Endothelial cell (in vitro differentiated cells): ENCODE results near the gene CASP6. TPM values are rescaled to one million over a fixed set of nuclear protein-coding genes. Genes with fewer than 3 reads are reported as not detected.
A peak's percentile ranks its signal among the peaks of the same experiment; 100 is the strongest.

Experiments
- DNase-seq: peaks from one replicate; pipeline ENCODE4 v3.0.0; 2021; ENCODE audit warnings: low spot score
- H3K27ac Mint-ChIP-seq: one replicate; pipeline ENCODE4 v1.8.0; 2021; ENCODE audit warnings: mixed read lengths, inconsistent platforms; ENCODE audit not compliant: unreplicated experiment
- H3K27me3 Mint-ChIP-seq: one replicate; pipeline ENCODE4 v1.8.0; 2021; ENCODE audit warnings: mild to moderate bottlenecking, moderate library complexity, mixed read lengths, inconsistent platforms; ENCODE audit not compliant: unreplicated experiment
- H3K36me3 Mint-ChIP-seq: one replicate; pipeline ENCODE4 v1.8.0; 2021; ENCODE audit warnings: mild to moderate bottlenecking, low read depth, mixed read lengths, inconsistent platforms; ENCODE audit not compliant: unreplicated experiment
- H3K4me1 Mint-ChIP-seq: one replicate; pipeline ENCODE4 v1.8.0; 2021; ENCODE audit warnings: mild to moderate bottlenecking, mixed read lengths, inconsistent platforms; ENCODE audit not compliant: unreplicated experiment
- H3K4me3 Mint-ChIP-seq: one replicate; pipeline ENCODE4 v1.8.0; 2021; ENCODE audit warnings: mild to moderate bottlenecking, mixed read lengths, inconsistent platforms; ENCODE audit not compliant: unreplicated experiment
- H3K9me3 Mint-ChIP-seq: one replicate; pipeline ENCODE4 v1.8.0; 2021; ENCODE audit warnings: mixed read lengths, inconsistent platforms; ENCODE audit not compliant: unreplicated experiment
- CTCF ChIP-seq: fragments of 200-600 bp; sonication (generic); IDR thresholded peaks from one replicate; pipeline ENCODE4 v1.5.0; 2021; ENCODE audit warnings: antibody characterized with exemption; ENCODE audit not compliant: unreplicated experiment
- total RNA-seq: library from RNA; stranded (reverse); fragmentation: NEBNext Ultra II Directional; extraction: Animal tissue kit (Norgen Biotek cat#: 25700); gene quantifications from one replicate; pipeline ENCODE4 v1.2.1, GENCODE V29; 2021; ENCODE audit not compliant: unreplicated experiment

The CASP6 gene
- total RNA-seq, 1 donor from 2014 or later, result 76.4 TPM

GRCh38 chr4:109738104-109738872, 35.0 kb upstream of the CASP6 start:
- TF ChIP-seq CTCF, result no peak
- H3K27ac Mint-ChIP-seq, result no peak overlapping the region
- DNase-seq, result no peak
- peaks cover 3% of the 10 kb centered on the region for H3K36me3 Mint-ChIP-seq
- no peak overlapping the region for H3K4me3 Mint-ChIP-seq
- H3K4me1 Mint-ChIP-seq, result no peaks in the 10 kb centered on the region
- H3K9me3 Mint-ChIP-seq, result no peaks in the 10 kb centered on the region
- peaks cover 2% of the 10 kb centered on the region for H3K27me3 Mint-ChIP-seq

- Mint-ChIP-seq H3K4me3 (no peak overlapping the region), H3K4me1 (peaks cover under 1% of the 10 kb centered on the region), H3K36me3 (peaks cover 3% of the 10 kb centered on the region), H3K9me3 (no peaks in the 10 kb centered on the region), H3K27ac (no peak overlapping the region), H3K27me3 (peaks cover 2% of the 10 kb centered on the region)
- no peak for TF ChIP-seq CTCF
- no peak for DNase-seq
These were observed 32.5 kb upstream of the CASP6 start for GRCh38 chr4:109735566-109736365.

GRCh38 chr4:109733728-109734127, 30.5 kb upstream of the CASP6 start:
- peaks cover 9% of the 10 kb centered on the region for H3K4me1 Mint-ChIP-seq
- TF ChIP-seq CTCF, result no peak
- no peak overlapping the region for H3K4me3 Mint-ChIP-seq
- no peak for DNase-seq
- peaks cover 3% of the 10 kb centered on the region for H3K36me3 Mint-ChIP-seq
- H3K27me3 Mint-ChIP-seq, result peaks cover 4% of the 10 kb centered on the region
- H3K27ac Mint-ChIP-seq, result no peak overlapping the region
- no peaks in the 10 kb centered on the region for H3K9me3 Mint-ChIP-seq

GRCh38 chr4:109730619-109731545, 27.6 kb upstream of the CASP6 start:
- H3K9me3 Mint-ChIP-seq, result no peaks in the 10 kb centered on the region
- H3K27me3 Mint-ChIP-seq, result peaks cover 3% of the 10 kb centered on the region
- no peak for DNase-seq
- peaks cover 3% of the 10 kb centered on the region for H3K36me3 Mint-ChIP-seq
- peak overlapping the region; percentile 82 for H3K27ac Mint-ChIP-seq
- H3K4me3 Mint-ChIP-seq, result peak overlapping the region; percentile 90
- peaks cover 15% of the 10 kb centered on the region for H3K4me1 Mint-ChIP-seq
- no peak for TF ChIP-seq CTCF
